ENCODE data around the gene CNTRL. TPM values are rescaled to one million over a fixed set of nuclear protein-coding genes. Genes with fewer than 3 reads are reported as not detected.

Gene CNTRL
- total and polyA plus RNA-seq, 2 of the 8 experiments (the other 6 are each of a cell fraction or from before 2014, with no cell fraction given) = 5.1 to 13.9 TPM

GRCh38 chr9:121138973-121139372 lies 64.2 kb downstream of the CNTRL start:
- Histone ChIP-seq H3K4me2 (ENCODE audit: insufficient read depth in 1 of 2, low read depth in 2 of 2, low read length in 2 of 2) (no peak overlapping the region), H3K9ac (replicated peaks in 1 of 4; ENCODE audit: extremely low read depth in 1 of 4, low read depth in 3 of 4, low read length in 3 of 4) (no peak overlapping the region), H4K8ac (ENCODE audit: extremely low read depth, insufficient read depth, low read length) (no peak overlapping the region), H2BK20ac (ENCODE audit: low read length) (no peak overlapping the region), H3K79me2 (ENCODE audit: control insufficient read depth in 1 of 2, insufficient read depth in 2 of 2, low read length in 2 of 2) (no peaks in the 10 kb centered on the region), H4K20me1 (replicated peaks in 1 of 2; ENCODE audit: control insufficient read depth in 1 of 2, insufficient read depth in 2 of 2, low read length in 2 of 2) (no peaks in the 10 kb centered on the region), H3K23ac (ENCODE audit: insufficient read length) (no peak overlapping the region), H2AFZ (ENCODE audit: low read length) (no peak overlapping the region), H2BK12ac (ENCODE audit: low read depth, low read length) (no peak overlapping the region), H4K91ac (replicated peaks; ENCODE audit: insufficient read length, low read length) (no peak overlapping the region), H3K79me1 (ENCODE audit: low read depth, low read length) (no peaks in the 10 kb centered on the region), H3K56ac (replicated peaks; ENCODE audit: insufficient read length, low read depth, low read length) (no peak overlapping the region), H3K18ac (ENCODE audit: extremely low read depth, low read length) (no peak overlapping the region), H3K4ac (replicated peaks; ENCODE audit: insufficient read length, low read depth, low read length) (no peak overlapping the region), H3K9me3 (ENCODE audit: insufficient read depth in 2 of 2, low read depth in 1 of 2, low read length in 1 of 2) (no peaks in the 10 kb centered on the region), H2BK120ac (replicated peaks; ENCODE audit: low read depth, low read length) (no peak overlapping the region), H3K14ac (ENCODE audit: insufficient read length) (no peak overlapping the region), H3K4me3 (ENCODE audit: extremely low read depth in 1 of 4, insufficient read depth in 2 of 4, low read depth in 3 of 4, low read length in 4 of 4) (no peak overlapping the region), H4K5ac (ENCODE audit: insufficient read length, low read depth, low read length) (no peak overlapping the region), H3K4me1 (replicated peaks in 1 of 4; ENCODE audit: control insufficient read depth in 3 of 4, insufficient read depth in 4 of 4, low read length in 3 of 4) (peaks cover 0 to 8% (median 2%) of the 10 kb centered on the region in 4 experiments; a peak in 2 of 7 replicates), H2BK15ac (ENCODE audit: low read length) (no peak overlapping the region), H3K23me2 (ENCODE audit: low read depth, low read length) (peaks cover 3% of the 10 kb centered on the region; the same call in 1 of the 2 replicates), H3K36me3 (ENCODE audit: control insufficient read depth in 2 of 4, insufficient read depth in 4 of 4, low read length in 3 of 4) (peaks cover 0 to 11% (median 1%) of the 10 kb centered on the region in 4 experiments; a peak in 4 of 8 replicates), H3K27ac (ENCODE audit: low read depth, low read length) (no peak overlapping the region), H3K27me3 (replicated peaks in 1 of 4; ENCODE audit: control insufficient read depth in 3 of 4, extremely low read depth in 1 of 4, insufficient read depth in 3 of 4, low read length in 3 of 4) (no peaks in the 10 kb centered on the region; a peak in 1 of 7 replicates), H2AK5ac (ENCODE audit: low read depth, low read length) (no peak overlapping the region), H2BK5ac (ENCODE audit: low read depth, low read length) (no peak overlapping the region)
- ChIA-PET CTCF (ENCODE audit: partially characterized antibody) (interaction anchor here (0.9 to 1.5 kb wide), 2 partner anchors 8 to 32 kb away, joined by 4 to 5 read pairs; no protein-coding TSS in a partner anchor), POLR2A (ENCODE audit: partially characterized antibody) (interaction anchor here (1.4 kb wide), 1 partner anchor 17 kb away, joined by 3 read pairs; no protein-coding TSS in a partner anchor)
- 88% methylated on average over 3 of the region's 3 CpGs; no CpG with 5 or more reads in 1 of the 2 experiments for WGBS, 2 experiments (ENCODE audit: extremely low coverage in 1 of 2, insufficient coverage in 1 of 2, insufficient read length in 1 of 2, insufficient replicate concordance in 2 of 2, low coverage in 1 of 2, low lambda C conversion rate in 2 of 2, missing lambda C conversion rate in 1 of 2)
- FAIRE-seq (no peak), DNase-seq (ENCODE audit: low read depth in 1 of 2, low spot score in 2 of 2) (no peak)
- TF ChIP-seq FOSL1 (IDR thresholded peaks at IDR 0.05; ENCODE audit: insufficient read depth, low read depth, low read length) (no peak), BRCA1 (IDR thresholded peaks at IDR 0.05; ENCODE audit: low read depth, low read length) (no peak), MAFK (IDR thresholded peaks at IDR 0.05; ENCODE audit: low read depth, low read length) (no peak), TAF7 (optimal IDR thresholded peaks at IDR 0.05; ENCODE audit: borderline replicate concordance, low read depth, low read length) (no peak), RAD21 (IDR thresholded peaks at IDR 0.05 in 1 of 2, conservative IDR thresholded peaks at IDR 0.05 in 1 of 2; ENCODE audit: low read depth in 2 of 2, low read length in 2 of 2) (no peak), RNF2 (IDR thresholded peaks at IDR 0.05; ENCODE audit: borderline replicate concordance, low read depth, low read length, missing control alignments, poor library complexity, severe bottlenecking) (no peak), SP1 (IDR thresholded peaks at IDR 0.05; ENCODE audit: low read depth, low read length) (no peak), HDAC6 (IDR thresholded peaks at IDR 0.05; ENCODE audit: low read depth, low read length) (no peak), POU5F1 (IDR thresholded peaks at IDR 0.05; ENCODE audit: low read depth, low read length) (no peak), TBP (IDR thresholded peaks at IDR 0.05; ENCODE audit: low read depth, low read length) (no peak)
- TF ChIP-seq, protein P1, sequence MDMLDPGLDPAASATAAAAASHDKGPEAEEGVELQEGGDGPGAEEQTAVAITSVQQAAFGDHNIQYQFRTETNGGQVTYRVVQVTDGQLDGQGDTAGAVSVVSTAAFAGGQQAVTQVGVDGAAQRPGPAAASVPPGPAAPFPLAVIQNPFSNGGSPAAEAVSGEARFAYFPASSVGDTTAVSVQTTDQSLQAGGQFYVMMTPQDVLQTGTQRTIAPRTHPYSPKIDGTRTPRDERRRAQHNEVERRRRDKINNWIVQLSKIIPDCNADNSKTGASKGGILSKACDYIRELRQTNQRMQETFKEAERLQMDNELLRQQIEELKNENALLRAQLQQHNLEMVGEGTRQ (IDR thresholded peaks at IDR 0.05; ENCODE audit: low read length) = no peak
- TF ChIP-seq, protein P2, sequence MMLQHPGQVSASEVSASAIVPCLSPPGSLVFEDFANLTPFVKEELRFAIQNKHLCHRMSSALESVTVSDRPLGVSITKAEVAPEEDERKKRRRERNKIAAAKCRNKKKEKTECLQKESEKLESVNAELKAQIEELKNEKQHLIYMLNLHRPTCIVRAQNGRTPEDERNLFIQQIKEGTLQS (IDR thresholded peaks at IDR 0.05; ENCODE audit: insufficient read depth, low read depth, low read length) = no peak
